ENCODE results near the gene KRT25.
"Not testable (repeated sequence)": the region's sequence is repeated elsewhere in the genome, so short reads cannot be mapped to it uniquely, and the experiment has no call there.

The KRT25 gene

GRCh38 chr17:40751065-40751464, 4.1 kb downstream of the KRT25 start:
- DNase-seq (ENCODE audit: low spot score) = no peak

GRCh38 chr17:40750391-40750790, 4.7 kb downstream of the KRT25 start:
- no peak for DNase-seq (ENCODE audit: low spot score)

DNA sequence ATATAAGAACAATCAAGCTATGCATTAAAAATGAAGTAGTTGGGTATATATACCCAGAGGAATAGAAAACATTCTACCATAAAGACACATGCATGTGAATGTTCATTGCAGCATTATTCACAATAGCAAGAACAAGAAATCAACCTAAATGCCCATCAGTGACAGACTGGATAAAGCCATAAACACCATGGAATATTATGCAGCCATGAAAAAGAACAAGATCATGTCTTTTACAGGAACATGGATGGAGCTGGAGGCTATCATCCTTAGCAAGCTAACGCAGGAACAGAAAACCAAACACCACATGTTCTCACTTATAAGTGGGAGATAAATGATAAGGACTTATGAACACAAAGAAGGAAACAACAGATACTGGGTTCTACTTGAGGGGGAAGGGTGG, 6.5 kb downstream of the KRT25 start:
- not testable (repeated sequence) for DNase-seq (ENCODE audit: low spot score)

GRCh38 chr17:40738553-40738952, 16.6 kb downstream of the KRT25 start:
- DNase-seq (ENCODE audit: low spot score) = no peak

- no peak for DNase-seq (ENCODE audit: low spot score)
Measured at GRCh38 chr17:40735016-40735415, 20.1 kb downstream of the KRT25 start.

DNA sequence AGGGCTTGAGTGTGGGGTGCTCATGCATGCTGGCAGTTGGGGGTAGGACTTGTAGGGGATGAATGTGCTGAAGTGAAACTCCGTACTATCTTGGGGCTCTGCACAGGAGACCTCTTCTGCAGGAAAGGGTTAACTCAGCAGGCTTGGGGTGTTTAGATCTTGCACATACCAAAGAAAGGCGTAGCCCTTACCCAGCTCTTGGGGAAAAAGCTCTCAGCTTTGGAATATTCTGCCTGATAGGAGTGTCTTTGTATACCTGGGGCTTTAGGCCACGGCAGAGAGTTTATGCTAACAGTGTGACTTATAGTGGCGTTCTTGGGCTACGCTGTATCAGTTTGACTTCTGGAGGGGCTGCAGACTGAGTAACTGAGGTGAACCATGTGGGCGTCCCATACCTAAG, 21.1 kb downstream of the KRT25 start:
- no peak for DNase-seq (ENCODE audit: low spot score)

GRCh38 chr17:40730970-40731369, 24.2 kb downstream of the KRT25 start:
- DNase-seq (ENCODE audit: low spot score) = no peak

GRCh38 chr17:40727447-40728231, 27.5 kb downstream of the KRT25 start:
- no peak for DNase-seq (ENCODE audit: low spot score)

- DNase-seq (ENCODE audit: low spot score) = no peak
Measured at GRCh38 chr17:40726919-40727318, 28.2 kb downstream of the KRT25 start.

GRCh38 chr17:40724656-40725055, 30.5 kb downstream of the KRT25 start:
- DNase-seq (ENCODE audit: low spot score) = no peak

DNA sequence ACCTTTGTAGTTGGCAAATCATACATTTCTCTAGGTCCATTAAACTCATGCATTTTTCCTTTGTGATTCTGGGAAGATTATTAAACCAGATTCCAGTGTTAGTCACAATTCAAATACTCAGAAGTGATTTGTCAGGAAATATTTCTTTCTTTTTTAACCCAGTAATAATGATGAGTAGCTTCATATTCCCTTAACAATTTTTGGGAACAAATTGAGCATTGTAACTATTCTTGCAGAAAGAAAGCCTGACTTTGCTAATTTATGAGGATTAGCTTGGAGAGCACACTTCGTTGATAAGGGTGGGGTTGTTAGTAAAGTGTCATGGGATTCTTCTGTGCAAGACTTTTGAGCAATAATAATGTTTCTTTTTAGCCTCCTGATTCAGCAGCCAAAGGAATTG, 32.9 kb downstream of the KRT25 start:
- no peak for DNase-seq (ENCODE audit: low spot score)

DNA sequence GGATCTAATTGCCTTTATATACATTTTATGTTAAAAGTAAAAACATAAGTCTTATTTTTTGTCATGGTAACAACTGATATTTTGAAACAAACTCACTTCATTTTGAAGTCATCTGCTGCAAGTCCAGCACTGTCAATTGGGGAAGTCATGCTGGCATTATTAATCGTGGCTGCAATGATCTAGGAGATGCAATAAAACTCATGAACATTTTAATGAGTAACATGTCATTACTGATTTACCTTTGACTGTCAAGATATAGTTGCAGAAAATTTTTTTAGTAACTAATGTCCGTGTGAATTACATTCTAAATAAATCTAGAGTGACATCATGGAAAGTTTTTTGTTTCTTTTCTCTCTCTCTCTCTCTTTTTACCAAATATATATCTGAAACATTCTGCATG, 34.2 kb downstream of the KRT25 start:
- DNase-seq (ENCODE audit: low spot score) = no peak

DNA sequence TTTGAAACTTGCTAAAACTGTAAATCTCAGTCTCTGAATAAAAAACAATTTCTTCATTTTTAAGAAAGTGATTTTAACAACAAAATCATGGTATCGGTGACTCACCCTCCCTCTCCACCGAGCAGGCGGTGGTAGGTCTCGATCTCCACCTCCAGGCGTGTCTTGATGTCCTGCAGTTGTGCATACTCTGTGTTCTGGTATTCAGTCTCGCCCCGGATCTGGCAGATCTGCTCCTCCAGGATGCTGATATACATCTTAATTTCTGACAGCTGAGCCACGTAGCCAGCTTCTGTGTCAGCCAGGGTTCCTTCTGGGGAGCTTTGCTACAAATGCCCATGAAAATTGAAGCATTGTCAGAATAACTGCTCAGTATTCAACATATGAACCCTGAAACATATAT, 36.2 kb downstream of the KRT25 start:
- DNase-seq (ENCODE audit: low spot score) = no peak

- no peak for DNase-seq (ENCODE audit: low spot score)
Measured at GRCh38 chr17:40717776-40718175, 37.4 kb downstream of the KRT25 start.

- DNase-seq (ENCODE audit: low spot score) = no peak
Measured at GRCh38 chr17:40714473-40714872, 40.7 kb downstream of the KRT25 start.

DNA sequence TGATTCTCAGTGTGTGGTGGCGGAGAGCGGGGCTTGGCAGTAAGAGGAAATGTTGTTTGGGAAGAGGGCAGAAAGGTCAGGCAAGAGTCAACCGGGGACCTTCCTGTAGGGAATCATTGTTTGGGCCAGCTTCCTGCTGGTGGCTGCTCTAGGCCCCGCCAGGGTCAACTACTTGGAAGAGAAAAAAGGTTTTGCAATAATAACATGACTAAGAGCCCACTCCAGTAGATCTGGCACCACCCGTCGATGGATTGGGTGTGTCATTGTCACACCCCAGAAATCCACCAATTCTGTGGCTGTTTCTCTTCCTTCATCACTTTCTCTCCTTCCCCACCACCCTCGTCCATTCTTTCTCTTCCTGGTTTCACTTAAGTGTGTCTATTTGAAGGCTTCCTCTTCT, 47.4 kb downstream of the KRT25 start:
- DNase-seq (ENCODE audit: low spot score) = no peak

GRCh38 chr17:40705584-40705983, 49.5 kb downstream of the KRT25 start:
- DNase-seq (ENCODE audit: low spot score) = no peak

GRCh38 chr17:40703652-40704051, 51.5 kb downstream of the KRT25 start, which contains the start of gene KRT24:
Gene KRT24, minus strand, starts transcription at chr17:40703752. Its CDS starts 59 bp downstream, at chr17:40703693.
- DNase-seq (ENCODE audit: low spot score) = no peak

GRCh38 chr17:40702271-40702670, 52.9 kb downstream of the KRT25 start:
- DNase-seq (ENCODE audit: low spot score) = no peak

GRCh38 chr17:40699853-40700252, 55.3 kb downstream of the KRT25 start:
- DNase-seq (ENCODE audit: low spot score) = no peak

DNA sequence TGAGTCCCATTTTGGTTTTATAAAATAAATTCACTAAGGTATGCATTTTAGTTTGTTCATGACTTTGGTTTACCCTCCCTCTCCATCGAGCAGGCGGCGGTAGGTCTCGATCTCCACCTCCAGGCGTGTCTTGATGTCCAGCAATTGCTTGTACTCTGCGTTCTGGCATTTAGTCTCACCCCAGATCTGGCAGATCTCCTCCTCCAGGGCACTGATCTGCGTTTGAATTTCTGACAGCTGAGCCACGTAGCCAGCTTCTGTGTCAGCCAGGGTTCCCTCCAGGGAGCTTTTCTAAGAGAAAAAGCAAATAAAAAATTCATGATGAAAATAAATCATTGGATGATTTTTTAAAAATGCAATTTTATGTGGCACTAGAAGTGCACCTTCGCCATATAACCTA, 55.8 kb downstream of the KRT25 start:
- no peak for DNase-seq (ENCODE audit: low spot score)

Data from hematopoietic multipotent progenitor cell treated with erythropoietin and hydrocortisone succinate and interleukin-3 and kit ligand, for 15 days (in vitro differentiated cells).